GM12878 (cell line): ENCODE measurements around the gene KCNQ1. TPM values are rescaled to one million over a fixed set of nuclear protein-coding genes. Genes with fewer than 3 reads are reported as not detected.

ENCODE experiments used
- ATAC-seq: fragments of 200-7000 bp; cut with Tn5 transposase; 3 replicates; pipeline ENCODE4 v1.9.1; 2020; ENCODE audit warnings: mild to moderate bottlenecking, moderate library complexity
- BruUV-seq: library from RNA; stranded (reverse); fragments of 400-500 nt; replicated peaks from 2 replicates; lab custom pipeline; 2021; lab: Mats Ljungman, UMichigan
- CTCF ChIA-PET: fragments of 300-600 bp; sonication (Branson Sonifier 250); formaldehyde crosslinking; extraction: SDS; loops from one replicate; lab custom pipeline; 2021; ENCODE audit warnings: inconsistent platforms; lab: Yijun Ruan, JAX
- POLR2A ChIA-PET: fragments of 350-600 bp; formaldehyde crosslinking; extraction: SDS; loops from one replicate; lab custom pipeline; 2021; ENCODE audit warnings: inconsistent platforms; lab: Charles Lee
- RAD21 ChIA-PET: fragments of 300-600 bp; sonication (Branson Sonifier 250); formaldehyde crosslinking; loops from one replicate; lab custom pipeline; 2023; ENCODE audit warnings: antibody characterized with exemption; ENCODE audit not compliant: unreplicated experiment; lab: Charles Lee
- SMC1A ChIA-PET: fragments of 300-600 bp; sonication (Branson Sonifier 250); formaldehyde crosslinking; loops from one replicate; lab custom pipeline; 2023; ENCODE audit not compliant: unreplicated experiment, uncharacterized antibody; lab: Charles Lee
- DNase-seq: peaks from one replicate; pipeline ENCODE4 v3.0.0-alpha.2; 2011; ENCODE audit warnings: low read depth, low spot score
- FAIRE-seq: peaks from 3 replicates; lab custom pipeline; 2011; peaks lifted over from hg19 to GRCh38; lab: Jason Lieb, UNC
- H2AFZ ChIP-seq: 2 replicates; pipeline ENCODE4 v1.6.0; 2011; ENCODE audit warnings: low read depth, low read length, control low read depth; ENCODE audit not compliant: control insufficient read depth
- H3K27ac ChIP-seq: 2 replicates; pipeline ENCODE4 v1.5.1; 2011; ENCODE audit warnings: control low read depth; ENCODE audit not compliant: control insufficient read depth, insufficient read depth
- H3K27me3 ChIP-seq, 2 experiments: replicated peaks in 1 of 2; 2 replicates each; pipeline versions ENCODE4 v1.6.0 to v1.6.1; 2011; ENCODE audit warnings: low read length in 1 of 2; ENCODE audit not compliant: control insufficient read depth in 2 of 2, insufficient read depth in 2 of 2
- H3K36me3 ChIP-seq, 2 experiments: 2 replicates each; pipeline ENCODE4 v1.5.1; 2011; ENCODE audit warnings: low read length in 1 of 2; ENCODE audit not compliant: control insufficient read depth in 2 of 2, insufficient read depth in 2 of 2
- H3K4me1 ChIP-seq: 2 replicates; pipeline ENCODE4 v1.6.1; 2011; ENCODE audit warnings: mild to moderate bottlenecking, low read length, moderate library complexity, mixed read lengths; ENCODE audit not compliant: control insufficient read depth, insufficient read depth
- H3K4me2 ChIP-seq: 2 replicates; pipeline ENCODE4 v1.6.0; 2011; ENCODE audit warnings: control low read depth; ENCODE audit not compliant: control insufficient read depth, insufficient read depth
- H3K4me3 ChIP-seq: fragments of 200-600 bp; sonication (generic); 2 replicates; pipeline ENCODE4 v1.5.1; 2016
- H3K79me2 ChIP-seq: 2 replicates; pipeline ENCODE4 v1.6.0; 2011; ENCODE audit warnings: low read length; ENCODE audit not compliant: control insufficient read depth, insufficient read depth
- H3K9ac ChIP-seq: 2 replicates; pipeline ENCODE4 v1.8.0; 2011; ENCODE audit warnings: low read length, control low read depth, mixed read lengths; ENCODE audit not compliant: control insufficient read depth, insufficient read depth
- H3K9me3 ChIP-seq: replicated peaks from 3 replicates; pipeline ENCODE4 v1.5.1; 2011; ENCODE audit warnings: mild to moderate bottlenecking, low read length; ENCODE audit not compliant: control insufficient read depth, insufficient read depth
- H4K20me1 ChIP-seq: 2 replicates; pipeline ENCODE4 v1.6.0; 2011; ENCODE audit not compliant: control insufficient read depth, insufficient read depth
- CEBPZ ChIP-seq: fragments of 150-350 bp; IDR thresholded peaks from 2 replicates; pipeline ENCODE4 v1.6.1; 2016; ENCODE audit warnings: low read depth, low read length
- CHD2 ChIP-seq: IDR thresholded peaks from 2 replicates; pipeline ENCODE4 v1.6.1; 2011; ENCODE audit warnings: low read depth, low read length, improper control_type of control experiment, borderline replicate concordance
- MEF2A ChIP-seq: IDR thresholded peaks from 2 replicates; pipeline ENCODE4 v1.6.1; 2011; ENCODE audit warnings: low read depth, mild to moderate bottlenecking, low read length, moderate library complexity; ENCODE audit not compliant: insufficient read depth
- MXI1 ChIP-seq: fragments of 150-350 bp; IDR thresholded peaks from 2 replicates; pipeline ENCODE4 v1.6.1; 2011; ENCODE audit warnings: low read depth, mild to moderate bottlenecking, inconsistent platforms, low read length, improper control_type of control experiment
- MYB ChIP-seq: fragments of 150-350 bp; IDR thresholded peaks from 2 replicates; pipeline ENCODE4 v1.6.1; 2014; ENCODE audit warnings: mild to moderate bottlenecking, low read depth, low read length, borderline replicate concordance
- SMAD5 ChIP-seq: IDR thresholded peaks from 2 replicates; pipeline ENCODE4 v1.6.1; 2016; ENCODE audit warnings: antibody characterized with exemption, low read depth
- SPI1 ChIP-seq: IDR thresholded peaks from 2 replicates; pipeline ENCODE4 v1.6.1; 2011; ENCODE audit warnings: low read depth, mild to moderate bottlenecking, low read length, moderate library complexity, borderline replicate concordance; ENCODE audit not compliant: insufficient read depth
- ZNF24 ChIP-seq: fragments of 450-650 bp; IDR thresholded peaks from 2 replicates; pipeline ENCODE4 v1.6.1; 2017; ENCODE audit warnings: antibody characterized with exemption, mild to moderate bottlenecking
- WGBS: methylation state at CpG from one replicate; pipeline ENCODE4 v1.1.6; 2016; ENCODE audit warnings: low lambda C conversion rate; ENCODE audit not compliant: insufficient replicate concordance, insufficient coverage; ENCODE audit errors: missing lambda C conversion rate; 5-methylcytosine and 5-hydroxymethylcytosine counted together
- in situ Hi-C: fragments of 300-500 bp; cut with MboI; formaldehyde crosslinking; loops from 9 replicates; pipeline ENCODE4 v1.14.3; 2018; ENCODE audit warnings: mixed read lengths
- intact Hi-C: fragments of 100-400 bp; cut with micrococcal nuclease; formaldehyde crosslinking; loops from one replicate; pipeline ENCODE4 v1.14.2; 2022; ENCODE audit not compliant: unreplicated experiment
- polyA plus RNA-seq, 11 experiments: library from polyadenylated mRNA; depleted of rRNA in 4 of 11; unstranded in 6 of 11; stranded (reverse) in 5 of 11; fragments of >200 nt; fragmentation: Nextera tagmentation in 4 of 11; fragmentation: Illumina TruSeq in 1 of 11; extraction: Ambion mirVana in 4 of 11; extraction: Trizol in 1 of 11; gene quantifications; 1 replicate in 1 of 11; 2 replicates in 10 of 11; pipeline versions ENCODE4 v1.2.1 to v1.2.3, GENCODE V29; 2011 to 2016; ENCODE audit warnings: inconsistent platforms in 2 of 11, missing spikeins in 2 of 11, low read depth in 1 of 11
- total RNA-seq, 4 experiments: library from RNA; depleted of rRNA in 3 of 4; stranded (reverse); fragments of >200 nt in 3 of 4; fragmentation: Illumina TruSeq in 1 of 4; extraction: Trizol in 1 of 4; gene quantifications; 2 replicates each; pipeline versions ENCODE4 v1.2.1 to v1.2.3, GENCODE V29; 2013 to 2021
- TF ChIP-seq, protein P1 (sequence below): IDR thresholded peaks from 2 replicates; pipeline ENCODE4 v1.6.1; 2011; ENCODE audit warnings: borderline replicate concordance, low read depth, mild to moderate bottlenecking, moderate library complexity, mixed read lengths, low read length; ENCODE audit not compliant: insufficient read depth; ENCODE audit errors: extremely low read length
- TF ChIP-seq, protein P2 (sequence below): fragments of 450-650 bp; IDR thresholded peaks from 2 replicates; pipeline ENCODE4 v1.6.1; 2017; ENCODE audit warnings: mild to moderate bottlenecking
- TF ChIP-seq, protein P3 (sequence below): fragments of 450-650 bp; formaldehyde crosslinking; IDR thresholded peaks from 2 replicates; pipeline ENCODE4 v1.5.0; 2022; ENCODE audit warnings: mild to moderate bottlenecking, missing genetic modification characterization

Gene KCNQ1
- total and polyA plus RNA-seq, 10 of the 15 experiments (the other 5 are each of a cell fraction or from before 2014, with no cell fraction given): 0.03 to 0.15 (median 0.12) TPM; not detected in 7

- FAIRE-seq: no peak
- RAD21 ChIA-PET: interaction anchor here (8.3 kb wide), 1 partner anchor 356 kb away, joined by 151 read pairs; no protein-coding TSS in a partner anchor
- Histone ChIP-seq H3K4me3 (no peak overlapping the region), H3K27me3 (peaks cover 3 to 6% of the 10 kb centered on the region in 2 experiments; a peak in 3 of 4 replicates), H2AFZ (no peak overlapping the region), H3K4me1 (peaks cover 10% of the 10 kb centered on the region), H3K36me3 (no peaks in the 10 kb centered on the region), H3K9ac (no peak overlapping the region), H3K27ac (no peak overlapping the region), H3K79me2 (no peaks in the 10 kb centered on the region), H3K4me2 (no peak overlapping the region), H3K9me3 (no peaks in the 10 kb centered on the region), H4K20me1 (no peaks in the 10 kb centered on the region)
- no TSS peak for BruUV-seq
- CTCF ChIA-PET: interaction anchor here (0.6 to 10.2 kb wide), 11 partner anchors 12 to 469 kb away, joined by 3 to 233 read pairs (median 3); a partner anchor contains a TSS
- WGBS: 19% methylated on average over 16 of the region's 16 CpGs
- POLR2A ChIA-PET: interaction anchor here (1.2 kb wide), 1 partner anchor 356 kb away, joined by 3 read pairs; no protein-coding TSS in a partner anchor
- in situ Hi-C loops (loop anchor here (5.0 kb wide), 1 partner anchor 357 kb away; no protein-coding TSS in a partner anchor), intact Hi-C loops (loop anchor here (2.0 kb wide), 1 partner anchor 193 kb away; no protein-coding TSS in a partner anchor)
- ATAC-seq: no peak
- SMC1A ChIA-PET: interaction anchor here (0.6 to 6.9 kb wide), 2 partner anchors 13 to 356 kb away, joined by 3 to 108 read pairs; no protein-coding TSS in a partner anchor
- no peak for DNase-seq
- TF ChIP-seq SMAD5 (no peak), SPI1 (no peak), MYB (no peak), MXI1 (no peak), CEBPZ (no peak), ZNF24 (no peak), MEF2A (no peak), CHD2 (no peak)
- TF ChIP-seq, protein P1, sequence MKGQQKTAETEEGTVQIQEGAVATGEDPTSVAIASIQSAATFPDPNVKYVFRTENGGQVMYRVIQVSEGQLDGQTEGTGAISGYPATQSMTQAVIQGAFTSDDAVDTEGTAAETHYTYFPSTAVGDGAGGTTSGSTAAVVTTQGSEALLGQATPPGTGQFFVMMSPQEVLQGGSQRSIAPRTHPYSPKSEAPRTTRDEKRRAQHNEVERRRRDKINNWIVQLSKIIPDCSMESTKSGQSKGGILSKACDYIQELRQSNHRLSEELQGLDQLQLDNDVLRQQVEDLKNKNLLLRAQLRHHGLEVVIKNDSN: no peak
- TF ChIP-seq, protein P2, sequence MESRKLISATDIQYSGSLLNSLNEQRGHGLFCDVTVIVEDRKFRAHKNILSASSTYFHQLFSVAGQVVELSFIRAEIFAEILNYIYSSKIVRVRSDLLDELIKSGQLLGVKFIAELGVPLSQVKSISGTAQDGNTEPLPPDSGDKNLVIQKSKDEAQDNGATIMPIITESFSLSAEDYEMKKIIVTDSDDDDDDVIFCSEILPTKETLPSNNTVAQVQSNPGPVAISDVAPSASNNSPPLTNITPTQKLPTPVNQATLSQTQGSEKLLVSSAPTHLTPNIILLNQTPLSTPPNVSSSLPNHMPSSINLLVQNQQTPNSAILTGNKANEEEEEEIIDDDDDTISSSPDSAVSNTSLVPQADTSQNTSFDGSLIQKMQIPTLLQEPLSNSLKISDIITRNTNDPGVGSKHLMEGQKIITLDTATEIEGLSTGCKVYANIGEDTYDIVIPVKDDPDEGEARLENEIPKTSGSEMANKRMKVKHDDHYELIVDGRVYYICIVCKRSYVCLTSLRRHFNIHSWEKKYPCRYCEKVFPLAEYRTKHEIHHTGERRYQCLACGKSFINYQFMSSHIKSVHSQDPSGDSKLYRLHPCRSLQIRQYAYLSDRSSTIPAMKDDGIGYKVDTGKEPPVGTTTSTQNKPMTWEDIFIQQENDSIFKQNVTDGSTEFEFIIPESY: no peak
- TF ChIP-seq, protein P3, sequence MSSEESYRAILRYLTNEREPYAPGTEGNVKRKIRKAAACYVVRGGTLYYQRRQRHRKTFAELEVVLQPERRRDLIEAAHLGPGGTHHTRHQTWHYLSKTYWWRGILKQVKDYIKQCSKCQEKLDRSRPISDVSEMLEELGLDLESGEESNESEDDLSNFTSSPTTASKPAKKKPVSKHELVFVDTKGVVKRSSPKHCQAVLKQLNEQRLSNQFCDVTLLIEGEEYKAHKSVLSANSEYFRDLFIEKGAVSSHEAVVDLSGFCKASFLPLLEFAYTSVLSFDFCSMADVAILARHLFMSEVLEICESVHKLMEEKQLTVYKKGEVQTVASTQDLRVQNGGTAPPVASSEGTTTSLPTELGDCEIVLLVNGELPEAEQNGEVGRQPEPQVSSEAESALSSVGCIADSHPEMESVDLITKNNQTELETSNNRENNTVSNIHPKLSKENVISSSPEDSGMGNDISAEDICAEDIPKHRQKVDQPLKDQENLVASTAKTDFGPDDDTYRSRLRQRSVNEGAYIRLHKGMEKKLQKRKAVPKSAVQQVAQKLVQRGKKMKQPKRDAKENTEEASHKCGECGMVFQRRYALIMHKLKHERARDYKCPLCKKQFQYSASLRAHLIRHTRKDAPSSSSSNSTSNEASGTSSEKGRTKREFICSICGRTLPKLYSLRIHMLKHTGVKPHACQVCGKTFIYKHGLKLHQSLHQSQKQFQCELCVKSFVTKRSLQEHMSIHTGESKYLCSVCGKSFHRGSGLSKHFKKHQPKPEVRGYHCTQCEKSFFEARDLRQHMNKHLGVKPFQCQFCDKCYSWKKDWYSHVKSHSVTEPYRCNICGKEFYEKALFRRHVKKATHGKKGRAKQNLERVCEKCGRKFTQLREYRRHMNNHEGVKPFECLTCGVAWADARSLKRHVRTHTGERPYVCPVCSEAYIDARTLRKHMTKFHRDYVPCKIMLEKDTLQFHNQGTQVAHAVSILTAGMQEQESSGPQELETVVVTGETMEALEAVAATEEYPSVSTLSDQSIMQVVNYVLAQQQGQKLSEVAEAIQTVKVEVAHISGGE: no peak
Observed at GRCh38 chr11:2889362-2890273, 444.8 kb downstream of the KCNQ1 start.
